ENCODE data around the gene SART3. TPM values are rescaled to one million over a fixed set of nuclear protein-coding genes. Genes with fewer than 3 reads are reported as not detected.

Gene SART3
- polyA plus RNA-seq, 1 of the 3 experiments (the other 2 are of a cell fraction), result 28.9 TPM

GRCh38 chr12:108561852-108562347 lies 927 bp upstream of the SART3 start:
- peak overlapping the region; percentile 99 for H2AFZ ChIP-seq (ENCODE audit: low read depth)
- no peak for TF ChIP-seq FOXJ3 (CRISPR knock-in tag; IDR thresholded peaks at IDR 0.05)
- no peak for TF ChIP-seq SIN3A (IDR thresholded peaks at IDR 0.05; ENCODE audit: borderline replicate concordance, low read depth, low read length)
- TF ChIP-seq CTCF (IDR thresholded peaks at IDR 0.05), result no peak
- TF ChIP-seq MXI1 (IDR thresholded peaks at IDR 0.05; ENCODE audit: low read depth, low read length), result no peak
- no peak for TF ChIP-seq FOSL2 (IDR thresholded peaks at IDR 0.05; ENCODE audit: borderline replicate concordance, low read depth)
- no peak for TF ChIP-seq RFX5 (IDR thresholded peaks at IDR 0.05; ENCODE audit: low read length)
- TF ChIP-seq TEAD4 (IDR thresholded peaks at IDR 0.05; ENCODE audit: borderline replicate concordance, insufficient read depth), result no peak
- no peak for TF ChIP-seq MEF2A (IDR thresholded peaks at IDR 0.05; ENCODE audit: borderline replicate concordance, low read depth)
- no peak for TF ChIP-seq TCF12 (IDR thresholded peaks at IDR 0.05)
- TF ChIP-seq, protein P1, sequence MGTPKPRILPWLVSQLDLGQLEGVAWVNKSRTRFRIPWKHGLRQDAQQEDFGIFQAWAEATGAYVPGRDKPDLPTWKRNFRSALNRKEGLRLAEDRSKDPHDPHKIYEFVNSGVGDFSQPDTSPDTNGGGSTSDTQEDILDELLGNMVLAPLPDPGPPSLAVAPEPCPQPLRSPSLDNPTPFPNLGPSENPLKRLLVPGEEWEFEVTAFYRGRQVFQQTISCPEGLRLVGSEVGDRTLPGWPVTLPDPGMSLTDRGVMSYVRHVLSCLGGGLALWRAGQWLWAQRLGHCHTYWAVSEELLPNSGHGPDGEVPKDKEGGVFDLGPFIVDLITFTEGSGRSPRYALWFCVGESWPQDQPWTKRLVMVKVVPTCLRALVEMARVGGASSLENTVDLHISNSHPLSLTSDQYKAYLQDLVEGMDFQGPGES (IDR thresholded peaks at IDR 0.05; ENCODE audit: low read depth, low read length), result no peak
- TF ChIP-seq, protein P2, sequence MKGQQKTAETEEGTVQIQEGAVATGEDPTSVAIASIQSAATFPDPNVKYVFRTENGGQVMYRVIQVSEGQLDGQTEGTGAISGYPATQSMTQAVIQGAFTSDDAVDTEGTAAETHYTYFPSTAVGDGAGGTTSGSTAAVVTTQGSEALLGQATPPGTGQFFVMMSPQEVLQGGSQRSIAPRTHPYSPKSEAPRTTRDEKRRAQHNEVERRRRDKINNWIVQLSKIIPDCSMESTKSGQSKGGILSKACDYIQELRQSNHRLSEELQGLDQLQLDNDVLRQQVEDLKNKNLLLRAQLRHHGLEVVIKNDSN (IDR thresholded peaks at IDR 0.05; ENCODE audit: borderline replicate concordance, low read depth), result no peak
- 1% methylated on average over 20 of the region's 20 CpGs for whole genome bisulfite sequencing (ENCODE audit: low lambda C conversion rate)
- peaks cover 31 to 43% of the 10 kb centered on the region in 2 experiments for H3K4me1 ChIP-seq (ENCODE audit: control insufficient read depth in 1 of 2, insufficient read depth in 2 of 2, low read depth in 1 of 2, low read length in 1 of 2)
- H3K27ac ChIP-seq (ENCODE audit: low read depth in 2 of 2, low read length in 1 of 2), result peak overlapping the region; percentile 81 to 95
- peak overlapping the region; percentile 67 to 97 for H3K4me3 ChIP-seq (ENCODE audit: low read depth in 2 of 2, low read length in 1 of 2)
- peaks cover 21 to 32% of the 10 kb centered on the region in 2 experiments for H3K36me3 ChIP-seq (replicated peaks in 1 of 2; ENCODE audit: control insufficient read depth in 1 of 2, insufficient read depth in 2 of 2, low read length in 1 of 2)
- H3F3A ChIP-seq (replicated peaks; ENCODE audit: insufficient read depth), result peaks cover 18% of the 10 kb centered on the region
- H3K27me3 ChIP-seq (ENCODE audit: insufficient read depth), result no peaks in the 10 kb centered on the region
- H3K9me3 ChIP-seq, result no peaks in the 10 kb centered on the region
- H3K9me2 ChIP-seq, result no peaks in the 10 kb centered on the region
- ChIA-PET CTCF (interaction anchor here (1.0 to 16.0 kb wide), 8 partner anchors 12 to 644 kb away, joined by 3 to 503 read pairs (median 5); partner anchors contain the start of gene TMEM119), POLR2A (interaction anchor here (0.8 to 1.3 kb wide), 5 partner anchors 16 to 242 kb away, joined by 3 to 5 read pairs (median 3); partner anchors contain the start of gene SELPLG)
- peaks cover 69% of the 10 kb centered on the region for H3K79me2 ChIP-seq (ENCODE audit: insufficient read depth)
- peak overlapping the region; percentile 90 for H3K9ac ChIP-seq
- no peak for DNase-seq
- H3K4me2 ChIP-seq, result peak overlapping the region; percentile 92
- peaks cover 16% of the 10 kb centered on the region for H4K20me1 ChIP-seq (ENCODE audit: insufficient read depth)

DNA sequence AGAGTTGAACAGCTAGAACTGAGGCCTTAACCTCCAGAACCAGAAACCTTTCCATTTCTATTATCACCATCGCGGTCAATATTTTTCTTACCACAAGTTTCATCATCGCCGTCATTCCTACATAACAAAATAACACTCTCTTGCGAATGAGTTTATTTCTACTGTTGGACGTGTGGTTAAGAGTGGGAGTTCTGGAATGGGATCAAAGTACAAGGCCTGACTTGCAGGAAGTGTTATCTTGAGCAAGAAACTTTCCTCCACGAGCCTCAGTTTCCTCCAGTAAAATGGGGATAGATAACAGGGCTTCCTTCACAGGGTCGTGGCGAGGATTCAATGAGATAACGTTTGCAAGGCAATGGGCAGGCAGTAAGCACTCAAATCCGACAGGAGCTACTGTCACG lies 652 bp downstream of the SART3 start:
- Histone ChIP-seq H3K4me3 (ENCODE audit: low read depth in 2 of 2, low read length in 1 of 2) (peak overlapping the region; percentile 67 to 97), H3K79me2 (ENCODE audit: insufficient read depth) (peaks cover 84% of the 10 kb centered on the region), H2AFZ (ENCODE audit: low read depth) (no peak overlapping the region), H3K27me3 (ENCODE audit: insufficient read depth) (no peaks in the 10 kb centered on the region), H3K9me3 (no peaks in the 10 kb centered on the region), H3F3A (replicated peaks; ENCODE audit: insufficient read depth) (peaks cover 12% of the 10 kb centered on the region), H3K4me1 (ENCODE audit: control insufficient read depth in 1 of 2, insufficient read depth in 2 of 2, low read depth in 1 of 2, low read length in 1 of 2) (peaks cover 17 to 32% of the 10 kb centered on the region in 2 experiments), H3K9ac (peak overlapping the region; percentile 90), H3K27ac (ENCODE audit: low read depth in 2 of 2, low read length in 1 of 2) (peak overlapping the region; percentile 81 to 95; a peak in 2 of 4 replicates), H3K9me2 (no peaks in the 10 kb centered on the region), H3K4me2 (peak overlapping the region; percentile 92), H3K36me3 (replicated peaks in 1 of 2; ENCODE audit: control insufficient read depth in 1 of 2, insufficient read depth in 2 of 2, low read length in 1 of 2) (peaks cover 13 to 20% of the 10 kb centered on the region in 2 experiments), H4K20me1 (ENCODE audit: insufficient read depth) (peaks cover 32% of the 10 kb centered on the region)
- ChIA-PET POLR2A (interaction anchor here (1.0 kb wide), 1 partner anchor 19 kb away, joined by 5 read pairs; no protein-coding TSS in a partner anchor), CTCF (interaction anchor here (1.1 to 16.0 kb wide), 3 partner anchors 11 to 244 kb away, joined by 3 to 503 read pairs (median 9); no protein-coding TSS in a partner anchor)
- DNase-seq, result no peak
- peak; percentile 28; the same call in 1 of the 2 replicates for TF ChIP-seq MXI1 (IDR thresholded peaks at IDR 0.05; ENCODE audit: low read depth, low read length)
- no peak for TF ChIP-seq TCF12 (IDR thresholded peaks at IDR 0.05)
- WGBS (ENCODE audit: low lambda C conversion rate), result 2% methylated on average over 12 of the region's 12 CpGs
